PC-9 (cell line): Measurements from ENCODE around the gene CPN2. TPM values are rescaled to one million over a fixed set of nuclear protein-coding genes. Genes with fewer than 3 reads are reported as not detected.
A peak's percentile ranks its signal among the peaks of the same experiment; 100 is the strongest.

Experiments
- BruUV-seq: library from RNA; stranded (reverse); fragments of 400-500 nt; replicated peaks from 2 replicates; lab custom pipeline; 2021; lab: Mats Ljungman, UMichigan
- CTCF ChIA-PET: fragments of 300-600 bp; sonication (Branson Sonifier 250); formaldehyde crosslinking; loops from one replicate; lab custom pipeline; 2022; ENCODE audit warnings: antibody characterized with exemption; lab: Charles Lee
- POLR2A ChIA-PET: fragments of 300-600 bp; sonication (Branson Sonifier 250); formaldehyde crosslinking; loops from one replicate; lab custom pipeline; 2022; ENCODE audit warnings: antibody characterized with exemption; ENCODE audit not compliant: unreplicated experiment; lab: Charles Lee
- DNase-seq, 2 experiments: peaks; one replicate each; pipeline versions ENCODE4 v3.0.0 to v3.0.0-alpha.2; 2015 to 2022; ENCODE audit warnings: mixed read lengths in 1 of 2
- H2AFZ ChIP-seq: fragments of 200-600 bp; sonication (generic); 2 replicates; pipeline ENCODE4 v1.8.1; 2017; ENCODE audit warnings: antibody characterized with exemption
- H3F3A ChIP-seq: fragments of 200-600 bp; sonication (generic); 2 replicates; pipeline ENCODE4 v1.8.1; 2017; ENCODE audit warnings: antibody characterized with exemption, mild to moderate bottlenecking, low read depth; ENCODE audit not compliant: insufficient read depth
- H3K27ac ChIP-seq: fragments of 200-600 bp; sonication (generic); 2 replicates; pipeline ENCODE4 v1.6.1; 2016; ENCODE audit warnings: mixed run types
- H3K27me3 ChIP-seq: fragments of 200-600 bp; sonication (generic); 2 replicates; pipeline ENCODE4 v1.6.1; 2016; ENCODE audit warnings: low read depth, mixed run types; ENCODE audit not compliant: insufficient read depth
- H3K36me3 ChIP-seq: fragments of 200-600 bp; sonication (generic); 2 replicates; pipeline ENCODE4 v1.6.1; 2016; ENCODE audit warnings: low read depth, mixed run types
- H3K4me1 ChIP-seq: fragments of 200-600 bp; sonication (generic); replicated peaks from 2 replicates; pipeline ENCODE4 v1.6.1; 2016; ENCODE audit warnings: mixed run types; ENCODE audit not compliant: insufficient read depth
- H3K4me2 ChIP-seq: fragments of 200-600 bp; sonication (generic); 2 replicates; pipeline ENCODE4 v1.6.1; 2017; ENCODE audit warnings: mixed run types
- H3K4me3 ChIP-seq: fragments of 200-600 bp; sonication (generic); 2 replicates; pipeline ENCODE4 v1.6.1; 2016; ENCODE audit warnings: mixed run types
- H3K79me2 ChIP-seq: fragments of 200-600 bp; sonication (generic); 2 replicates; pipeline ENCODE4 v1.6.1; 2017; ENCODE audit warnings: low read depth, mixed run types
- H3K9me2 ChIP-seq: fragments of 200-600 bp; sonication (generic); 2 replicates; pipeline ENCODE4 v1.8.1; 2017; ENCODE audit warnings: mild to moderate bottlenecking; ENCODE audit not compliant: insufficient read depth
- H3K9me3 ChIP-seq: fragments of 200-600 bp; sonication (generic); 2 replicates; pipeline ENCODE4 v1.8.1; 2016; ENCODE audit warnings: low read depth; ENCODE audit not compliant: insufficient read depth
- H4K20me1 ChIP-seq: fragments of 200-600 bp; sonication (generic); 2 replicates; pipeline ENCODE4 v1.8.1; 2017; ENCODE audit not compliant: insufficient read depth
- EZH2 ChIP-seq: fragments of 200-600 bp; sonication (generic); IDR thresholded peaks from 2 replicates; pipeline ENCODE4 v1.8.0; 2017; ENCODE audit warnings: antibody characterized with exemption, low read depth
- intact Hi-C: fragments of 100-400 bp; cut with micrococcal nuclease; formaldehyde crosslinking; loops from one replicate; pipeline ENCODE4 v1.10.0; 2022; ENCODE audit not compliant: unreplicated experiment
- total RNA-seq: library from RNA; stranded (reverse); gene quantifications from 2 replicates; pipeline ENCODE4 v1.2.3, GENCODE V29; 2021
- TF ChIP-seq, protein P1 (sequence below): fragments of 200-600 bp; sonication (generic); conservative IDR thresholded peaks from 2 replicates; pipeline ENCODE4 v1.6.1; 2017; ENCODE audit warnings: mixed run types, antibody characterized with exemption, mild to moderate bottlenecking, moderate library complexity

Gene CPN2
- total RNA-seq, 1 experiment from 2014 or later: not detected

DNA sequence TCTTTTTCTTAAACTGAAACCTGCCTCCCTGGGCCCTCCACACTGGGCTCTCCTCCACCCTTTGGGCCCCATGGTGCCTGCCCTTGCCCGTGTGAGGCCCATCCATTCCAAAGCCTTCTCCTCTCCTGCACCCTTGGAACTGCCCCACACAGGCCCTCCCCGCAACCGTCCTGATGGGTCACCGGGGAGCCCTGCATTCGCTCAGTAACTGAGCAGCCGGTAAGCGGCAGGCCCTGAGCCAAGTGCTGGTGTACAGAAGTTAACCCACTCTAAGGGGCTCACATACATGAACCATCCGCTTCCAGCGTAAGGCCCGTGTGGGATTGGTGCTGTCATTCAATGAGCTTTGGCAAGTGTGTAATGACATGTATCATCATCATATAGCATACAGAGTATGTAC is 23.8 kb upstream of the CPN2 start:
- BruUV-seq: no TSS peak
- Histone ChIP-seq H3K27me3 (peaks cover 36% of the 10 kb centered on the region), H2AFZ (no peak overlapping the region), H3K79me2 (no peaks in the 10 kb centered on the region), H3K4me2 (no peak overlapping the region), H3K9me2 (no peaks in the 10 kb centered on the region), H3K36me3 (no peaks in the 10 kb centered on the region), H3K4me3 (no peak overlapping the region), H3K9me3 (no peaks in the 10 kb centered on the region), H3F3A (no peaks in the 10 kb centered on the region; the same call in 1 of the 2 replicates), H4K20me1 (no peaks in the 10 kb centered on the region), H3K4me1 (no peaks in the 10 kb centered on the region), H3K27ac (no peak overlapping the region)
- TF ChIP-seq EZH2: no peak
- TF ChIP-seq, protein P1, sequence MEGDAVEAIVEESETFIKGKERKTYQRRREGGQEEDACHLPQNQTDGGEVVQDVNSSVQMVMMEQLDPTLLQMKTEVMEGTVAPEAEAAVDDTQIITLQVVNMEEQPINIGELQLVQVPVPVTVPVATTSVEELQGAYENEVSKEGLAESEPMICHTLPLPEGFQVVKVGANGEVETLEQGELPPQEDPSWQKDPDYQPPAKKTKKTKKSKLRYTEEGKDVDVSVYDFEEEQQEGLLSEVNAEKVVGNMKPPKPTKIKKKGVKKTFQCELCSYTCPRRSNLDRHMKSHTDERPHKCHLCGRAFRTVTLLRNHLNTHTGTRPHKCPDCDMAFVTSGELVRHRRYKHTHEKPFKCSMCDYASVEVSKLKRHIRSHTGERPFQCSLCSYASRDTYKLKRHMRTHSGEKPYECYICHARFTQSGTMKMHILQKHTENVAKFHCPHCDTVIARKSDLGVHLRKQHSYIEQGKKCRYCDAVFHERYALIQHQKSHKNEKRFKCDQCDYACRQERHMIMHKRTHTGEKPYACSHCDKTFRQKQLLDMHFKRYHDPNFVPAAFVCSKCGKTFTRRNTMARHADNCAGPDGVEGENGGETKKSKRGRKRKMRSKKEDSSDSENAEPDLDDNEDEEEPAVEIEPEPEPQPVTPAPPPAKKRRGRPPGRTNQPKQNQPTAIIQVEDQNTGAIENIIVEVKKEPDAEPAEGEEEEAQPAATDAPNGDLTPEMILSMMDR: no peak
- ChIA-PET CTCF (no interaction called here), POLR2A (no interaction called here)
- DNase-seq: no peak
- intact Hi-C loops: no loop called here

DNA sequence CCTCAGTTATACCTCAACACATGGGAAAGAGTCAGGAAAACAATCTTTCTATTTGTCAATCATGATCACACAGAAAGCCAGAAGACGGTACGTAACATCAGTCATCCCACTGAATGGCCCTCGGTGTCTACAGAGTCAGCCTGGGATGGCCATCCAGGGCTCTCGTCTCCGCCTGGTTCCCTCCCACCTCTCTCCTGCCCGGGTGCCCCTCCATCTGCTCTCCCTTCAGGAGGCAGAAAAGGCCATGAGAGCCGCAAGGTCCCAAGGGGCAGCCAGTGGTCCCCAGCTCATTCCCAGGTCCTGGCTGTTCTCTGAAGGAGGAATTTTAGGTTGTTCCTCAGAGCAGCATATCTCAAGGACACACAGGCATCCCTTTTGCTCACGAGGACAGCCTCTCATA is 22.8 kb upstream of the CPN2 start:
- Histone ChIP-seq H3K27me3 (peaks cover 39% of the 10 kb centered on the region), H3K4me3 (no peak overlapping the region), H3K27ac (no peak overlapping the region), H3K9me2 (no peaks in the 10 kb centered on the region), H4K20me1 (no peaks in the 10 kb centered on the region), H3K4me2 (no peak overlapping the region), H3K4me1 (no peaks in the 10 kb centered on the region), H3K79me2 (no peaks in the 10 kb centered on the region), H3F3A (no peaks in the 10 kb centered on the region; the same call in 1 of the 2 replicates), H3K36me3 (no peaks in the 10 kb centered on the region), H2AFZ (no peak overlapping the region), H3K9me3 (no peaks in the 10 kb centered on the region)
- intact Hi-C loops: no loop called here
- TF ChIP-seq EZH2: no peak
- no TSS peak for BruUV-seq
- no peak for DNase-seq
- ChIA-PET POLR2A (interaction anchor here (0.6 kb wide), 1 partner anchor 13 kb away, joined by 3 read pairs; no protein-coding TSS in a partner anchor), CTCF (interaction anchor here (0.5 kb wide), 1 partner anchor 27 kb away, joined by 5 read pairs; no protein-coding TSS in a partner anchor)

DNA sequence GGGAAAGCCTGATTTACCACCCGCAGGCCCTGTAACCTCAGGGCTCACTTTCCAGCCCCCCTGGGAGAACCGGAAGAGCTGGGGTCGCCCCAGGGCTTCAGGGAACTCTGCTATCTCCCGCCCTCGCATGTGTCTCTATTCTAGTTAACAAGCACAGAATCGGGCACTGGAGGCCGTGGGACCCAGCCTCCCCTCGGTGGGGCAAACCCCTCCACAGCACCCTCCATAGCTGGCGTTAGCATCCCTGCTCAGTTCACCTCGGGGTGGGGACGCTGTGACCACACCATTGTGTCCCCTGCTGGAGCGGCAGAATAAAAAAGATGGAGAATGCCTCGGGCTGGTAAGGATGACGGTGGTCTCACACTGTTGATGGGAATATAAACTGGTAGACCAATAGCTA is 21.9 kb upstream of the CPN2 start:
- ChIA-PET CTCF (no interaction called here), POLR2A (interaction anchor here (0.6 kb wide), 1 partner anchor 231 kb away, joined by 5 read pairs; no protein-coding TSS in a partner anchor)
- Histone ChIP-seq H3K9me2 (no peaks in the 10 kb centered on the region), H3K4me2 (no peak overlapping the region), H3K9me3 (no peaks in the 10 kb centered on the region), H3K4me1 (no peaks in the 10 kb centered on the region), H4K20me1 (no peaks in the 10 kb centered on the region), H3K4me3 (no peak overlapping the region), H3K36me3 (no peaks in the 10 kb centered on the region), H3K27ac (no peak overlapping the region), H3F3A (no peaks in the 10 kb centered on the region; the same call in 1 of the 2 replicates), H3K79me2 (no peaks in the 10 kb centered on the region), H3K27me3 (peaks cover 47% of the 10 kb centered on the region), H2AFZ (no peak overlapping the region)
- no peak for TF ChIP-seq EZH2
- TF ChIP-seq, protein P1: no peak
- intact Hi-C loops: no loop called here
- BruUV-seq: no TSS peak
- no peak for DNase-seq

DNA sequence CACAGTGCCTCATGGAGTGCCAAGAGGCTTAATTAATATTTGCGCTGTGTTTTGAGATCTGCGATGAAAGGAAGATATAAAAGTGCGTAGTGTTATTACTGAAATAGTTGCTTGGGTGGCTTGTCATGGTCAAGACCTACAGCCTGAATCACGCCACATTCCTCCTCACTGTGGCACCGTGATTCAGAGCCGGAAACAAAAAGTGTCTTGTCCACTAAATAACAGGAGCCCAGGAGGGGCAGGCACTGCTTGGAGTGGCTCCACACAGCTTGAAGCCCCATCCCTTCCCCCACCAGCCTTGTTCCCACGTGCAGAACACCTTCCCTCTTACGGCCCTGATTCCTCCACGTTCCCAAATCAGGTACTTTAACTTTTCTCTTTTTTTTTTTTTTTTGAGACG is 19.6 kb upstream of the CPN2 start:
- H2AFZ ChIP-seq: no peak overlapping the region
- H3K36me3 ChIP-seq: no peaks in the 10 kb centered on the region
- H3K4me3 ChIP-seq: no peak overlapping the region
- DNase-seq: peak in 1 of 2 experiments; percentile 22
- H3K27ac ChIP-seq: no peak overlapping the region
- H3K4me1 ChIP-seq: no peaks in the 10 kb centered on the region
- no peaks in the 10 kb centered on the region for H4K20me1 ChIP-seq
- H3K79me2 ChIP-seq: no peaks in the 10 kb centered on the region
- CTCF ChIA-PET: no interaction called here
- no TSS peak for BruUV-seq
- intact Hi-C loops: no loop called here
- POLR2A ChIA-PET: no interaction called here
- H3K27me3 ChIP-seq: peaks cover 55% of the 10 kb centered on the region
- no peaks in the 10 kb centered on the region for H3K9me2 ChIP-seq
- H3K9me3 ChIP-seq: no peaks in the 10 kb centered on the region
- no peak for TF ChIP-seq EZH2
- TF ChIP-seq, protein P1: no peak
- H3K4me2 ChIP-seq: no peak overlapping the region
- no peaks in the 10 kb centered on the region; the same call in 1 of the 2 replicates for H3F3A ChIP-seq
